Stimulated activated CD8-positive, alpha-beta memory T cell treated with anti-CD3 and anti-CD28 coated beads, Interleukin-15, amount 100 ng/mL, for 1 hour (primary cell): ENCODE results near the gene OLFML2B.

Source experiments
- DNase-seq: peaks from one replicate; pipeline ENCODE4 v3.0.0-alpha.2; 2020; ENCODE audit warnings: low read depth

The OLFML2B gene

GRCh38 chr1:161978011-161978790, 45.5 kb downstream of the OLFML2B start:
- no peak for DNase-seq

DNA sequence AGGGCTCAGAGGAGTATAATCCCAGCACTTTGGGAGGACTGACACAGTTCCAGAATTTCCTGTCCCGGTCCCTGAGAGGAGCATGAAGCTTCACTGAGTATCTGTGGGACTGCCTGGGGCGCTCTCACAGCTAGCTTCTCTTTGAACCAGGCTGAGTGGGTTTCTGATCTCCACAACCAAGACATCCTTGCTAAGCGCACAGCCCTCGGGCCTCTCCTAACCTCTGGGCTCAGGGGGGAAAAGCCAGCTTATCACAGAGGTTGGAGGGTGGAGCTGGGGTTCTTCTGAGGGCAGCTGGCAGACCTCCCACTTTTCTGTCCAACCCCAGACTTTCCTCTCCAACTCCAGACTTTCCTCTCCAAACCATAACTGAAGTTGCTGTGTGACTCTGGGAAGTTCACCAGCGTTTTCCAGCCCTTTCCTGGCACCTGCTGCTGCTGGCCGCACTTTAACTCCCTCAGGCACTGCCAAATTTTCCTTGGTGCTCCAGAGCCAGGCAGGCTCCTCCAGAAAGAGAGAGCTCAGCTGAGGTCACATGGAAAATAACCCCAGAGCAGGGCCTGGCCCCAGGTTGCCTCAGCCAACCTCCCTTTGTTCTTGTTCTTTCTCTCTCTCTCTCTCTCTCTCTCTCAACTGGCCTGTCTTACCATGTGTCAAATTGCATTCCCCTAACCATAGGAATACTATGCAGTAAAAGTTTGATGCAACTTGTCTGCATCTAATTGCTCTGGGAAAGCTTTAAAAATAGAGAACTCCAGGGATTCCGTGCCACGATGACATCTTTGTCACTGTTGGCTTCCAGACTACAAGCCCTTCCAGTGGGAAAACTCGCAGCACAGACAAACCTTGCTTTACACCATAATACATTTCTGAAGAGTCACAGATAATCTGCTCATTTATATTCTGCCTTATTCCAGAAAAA, 49.5 kb downstream of the OLFML2B start:
- DNase-seq, result no peak

DNA sequence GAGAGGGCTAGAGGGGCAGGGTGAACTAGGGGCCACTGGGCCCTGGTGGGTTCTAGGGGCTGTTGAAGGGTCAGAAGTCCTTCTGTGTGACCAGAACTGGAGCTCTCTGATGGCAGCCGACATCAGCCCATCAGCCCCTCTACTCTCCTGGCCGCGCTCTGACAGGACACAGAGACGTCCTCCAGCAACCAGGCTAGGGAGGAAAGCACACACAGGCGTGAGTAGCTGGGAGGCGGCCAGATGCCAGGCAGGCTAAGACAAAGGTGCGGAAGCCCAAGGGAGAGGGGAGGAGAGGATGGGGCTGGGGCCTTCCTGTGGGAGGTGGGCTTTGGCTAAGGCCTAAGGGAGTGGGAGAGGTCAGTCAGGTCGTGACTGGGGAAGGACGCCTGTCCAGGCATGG, 50.8 kb downstream of the OLFML2B start:
- DNase-seq, result no peak

- DNase-seq, result no peak
Observed at GRCh38 chr1:161970633-161971032, 53.0 kb downstream of the OLFML2B start.

DNA sequence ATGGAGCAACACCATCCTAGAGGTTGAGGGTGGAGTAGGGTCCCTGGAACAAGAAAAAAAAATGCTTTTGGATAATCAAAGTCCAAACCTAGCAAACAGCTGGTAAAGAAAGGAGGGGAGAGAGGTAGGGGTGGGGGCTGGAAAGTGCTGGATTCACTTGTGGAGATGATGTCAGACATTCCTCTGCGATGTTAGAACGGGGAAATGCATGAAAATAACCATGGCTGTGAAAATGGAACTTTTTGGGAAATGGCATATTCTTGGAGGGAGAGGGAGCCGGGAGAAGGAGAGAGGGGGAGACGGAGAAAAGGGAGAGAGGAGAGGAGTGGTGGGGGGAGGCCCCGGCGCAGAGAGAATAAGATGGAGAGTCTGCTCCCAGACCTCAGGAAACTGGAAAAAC, 53.6 kb downstream of the OLFML2B start:
- no peak for DNase-seq

- no peak for DNase-seq
Observed at GRCh38 chr1:161966067-161966466, 57.6 kb downstream of the OLFML2B start.

DNA sequence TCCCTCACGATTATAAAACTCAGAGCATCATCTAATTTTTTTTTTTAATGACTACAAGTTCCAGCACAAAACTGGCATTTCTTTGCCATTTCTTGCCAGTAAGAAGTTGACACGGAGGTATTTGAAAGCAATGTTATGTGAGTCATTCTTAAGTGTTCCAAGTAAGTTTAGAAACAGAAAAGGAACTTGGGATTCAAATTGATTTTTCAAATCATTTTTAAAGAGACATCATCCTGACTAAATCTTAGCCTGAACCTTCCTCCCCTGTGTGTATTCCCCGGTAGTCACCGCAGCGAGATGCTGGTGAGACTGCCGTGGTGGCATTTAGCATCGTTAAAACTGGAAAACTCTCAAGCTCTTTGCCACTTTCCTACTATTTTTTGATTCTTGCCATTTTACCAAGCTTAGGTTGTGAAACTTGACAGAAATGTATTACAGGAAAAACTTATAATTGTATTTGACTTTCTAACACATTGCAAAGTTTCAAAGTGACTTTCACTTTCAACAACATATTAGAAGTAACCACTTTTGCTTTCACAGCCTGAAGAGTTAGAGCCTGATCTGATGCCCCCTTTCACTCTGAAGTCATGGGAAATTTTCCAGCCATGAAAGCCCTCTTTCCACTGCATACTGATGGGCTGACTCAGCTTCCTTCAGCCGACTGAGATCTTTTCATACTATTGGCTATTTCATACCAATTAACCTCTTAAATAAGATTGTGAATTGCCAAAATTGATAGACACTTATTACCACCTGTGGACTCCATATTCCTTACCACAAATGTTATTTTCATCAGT, 61.4 kb downstream of the OLFML2B start:
- DNase-seq, result no peak

DNA sequence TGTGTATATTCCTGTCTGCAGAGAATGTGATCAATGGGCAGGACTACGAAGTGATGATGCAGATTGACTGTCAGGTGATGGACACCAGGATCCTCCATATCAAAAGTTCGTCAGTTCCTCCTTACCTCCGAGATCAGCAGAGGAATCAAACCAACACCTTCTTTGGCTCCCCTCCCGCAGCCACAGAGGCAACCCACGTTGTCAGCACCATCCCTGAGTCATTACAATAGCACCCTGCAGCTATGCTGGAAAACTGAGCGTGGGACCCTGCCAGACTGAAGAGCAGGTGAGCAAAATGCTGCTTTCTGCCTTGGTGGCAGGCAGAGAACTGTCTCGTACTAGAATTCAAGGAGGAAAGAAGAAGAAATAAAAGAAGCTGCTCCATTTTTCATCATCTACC, 65.2 kb downstream of the OLFML2B start:
- no peak for DNase-seq

- no peak for DNase-seq
Observed at GRCh38 chr1:161956930-161957329, 66.7 kb downstream of the OLFML2B start.

GRCh38 chr1:161956097-161956496, 67.6 kb downstream of the OLFML2B start:
- no peak for DNase-seq

DNA sequence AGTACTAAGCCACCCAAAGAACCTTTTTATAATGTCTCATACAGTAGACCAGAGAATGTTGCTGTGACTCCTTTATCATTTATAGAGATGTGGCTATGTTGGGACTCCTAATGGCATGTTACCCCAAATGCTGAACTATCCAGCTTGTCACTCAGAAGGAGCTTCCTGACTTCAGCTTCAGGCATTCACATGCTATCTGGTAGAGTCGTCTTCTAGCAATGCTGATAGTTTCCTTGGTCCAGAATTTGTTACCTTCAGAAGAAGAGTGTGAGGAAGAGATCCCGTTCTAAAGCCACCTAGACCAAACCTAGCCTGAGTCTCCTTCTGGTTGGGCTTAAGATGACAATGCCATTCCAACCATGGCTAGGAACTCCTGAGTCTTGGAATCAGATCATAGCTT, 68.1 kb downstream of the OLFML2B start:
- DNase-seq, result no peak

- DNase-seq, result no peak
Observed at GRCh38 chr1:161954466-161954865, 69.2 kb downstream of the OLFML2B start.

DNA sequence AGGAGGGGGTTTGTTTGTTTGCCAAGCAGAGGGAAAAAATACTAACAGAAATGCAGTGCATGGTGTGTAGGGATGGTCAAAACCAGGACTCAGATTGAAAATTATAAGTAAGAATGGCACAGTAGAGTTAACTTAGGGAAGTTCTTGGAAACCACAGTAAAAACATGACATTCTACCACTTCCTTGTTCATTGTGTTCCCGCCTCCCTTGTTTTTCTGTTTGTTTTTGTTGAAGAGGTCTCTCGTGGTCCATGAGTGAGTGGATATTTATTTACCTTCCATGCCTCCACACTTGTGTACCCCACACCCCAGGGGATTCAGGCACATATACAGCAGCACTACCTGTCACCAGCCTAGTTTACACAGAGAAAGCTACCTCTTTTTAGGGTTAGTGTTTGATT, 69.6 kb downstream of the OLFML2B start:
- no peak for DNase-seq

DNA sequence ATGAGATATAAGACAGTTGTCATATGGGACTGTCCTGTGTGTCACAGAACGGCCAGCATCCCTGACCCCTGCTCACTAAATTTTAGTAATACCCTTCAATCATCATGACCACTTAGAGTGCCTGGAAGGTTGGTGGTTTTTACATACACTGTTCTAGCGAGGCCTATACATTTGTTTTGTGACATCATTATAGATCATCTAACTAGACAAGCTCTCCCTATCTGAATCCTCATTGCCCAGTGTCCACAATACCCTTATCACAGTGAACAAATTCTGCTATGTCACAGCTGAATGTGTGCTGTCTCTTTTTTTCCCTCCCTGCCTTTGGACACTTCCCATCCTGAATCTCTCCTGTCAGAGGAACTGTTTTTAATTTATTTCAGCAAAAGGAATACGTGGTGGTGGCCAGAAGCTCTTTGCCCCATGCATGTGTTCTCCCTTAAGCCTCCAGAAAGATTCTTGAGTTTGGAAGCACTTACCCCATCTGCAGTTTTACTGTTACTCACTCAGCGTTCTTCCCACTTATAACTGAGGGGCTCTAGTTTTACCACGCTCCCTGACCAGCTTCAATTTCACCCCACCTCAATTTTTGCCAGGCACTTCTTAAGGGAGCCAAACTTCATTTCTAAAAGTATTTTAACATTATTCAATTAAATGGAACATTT, 70.3 kb downstream of the OLFML2B start:
- no peak for DNase-seq

DNA sequence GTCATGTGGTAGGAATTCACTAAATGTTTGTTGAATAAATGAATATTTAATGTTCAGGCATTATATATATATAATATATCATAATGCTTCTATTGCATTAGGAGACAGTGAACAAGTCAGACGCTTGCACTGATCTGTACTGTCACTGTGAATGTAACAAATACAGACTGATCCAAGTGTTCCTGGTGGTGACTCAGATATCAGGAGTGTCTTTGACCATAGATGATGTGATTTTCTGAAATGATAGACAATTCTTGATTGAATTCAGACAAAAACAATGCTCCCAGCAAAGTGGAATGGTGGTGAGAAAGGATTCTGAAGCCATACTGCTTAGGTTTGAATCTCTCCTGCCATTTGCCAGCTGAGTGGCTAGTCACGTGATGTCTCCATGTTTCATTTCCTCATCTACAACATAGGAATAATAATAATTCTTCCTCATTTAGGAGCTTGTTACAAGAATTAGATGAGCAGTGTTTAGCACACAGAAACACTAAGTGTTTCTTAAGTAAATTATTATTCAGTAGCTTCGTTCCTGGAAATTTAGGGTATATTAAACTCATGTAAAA, 71.0 kb downstream of the OLFML2B start:
- no peak for DNase-seq

DNA sequence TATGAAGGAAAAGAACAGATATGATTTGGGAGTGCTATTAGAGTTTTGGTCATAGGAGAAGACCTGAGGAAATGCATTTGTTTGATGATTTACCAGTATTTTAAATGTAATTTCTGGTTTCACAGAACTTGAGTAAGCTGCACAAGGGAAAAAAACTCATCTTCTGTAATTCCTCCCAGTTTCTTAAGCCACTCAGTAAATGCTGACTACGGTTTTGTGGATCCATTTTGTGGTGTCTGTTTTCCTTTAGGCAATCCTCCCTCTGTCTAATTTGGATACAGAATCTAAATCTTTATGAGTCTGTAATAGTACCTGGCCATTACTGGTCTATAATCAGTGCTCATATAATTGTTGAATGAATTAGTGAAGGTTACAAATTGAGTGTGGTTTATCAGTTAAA, 72.0 kb downstream of the OLFML2B start:
- DNase-seq, result no peak

DNA sequence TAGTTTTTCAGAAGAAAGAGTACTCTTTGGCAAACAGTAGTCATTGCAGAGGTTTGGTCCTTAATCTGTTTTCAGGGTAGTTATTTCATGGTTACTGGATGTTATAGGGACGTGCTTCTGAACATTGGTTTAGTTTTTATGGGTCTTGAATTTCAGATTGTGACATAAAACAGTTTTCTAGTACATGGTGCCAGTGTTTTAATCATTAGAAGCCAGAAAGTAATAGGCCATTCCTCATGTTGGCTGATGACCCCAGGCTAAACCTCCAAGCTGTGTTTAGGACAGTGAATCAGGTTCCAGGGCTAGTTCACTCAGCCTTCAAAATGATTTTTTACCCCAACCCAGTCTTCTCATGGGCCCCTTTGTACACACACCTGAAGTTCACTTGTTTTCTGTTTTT, 73.3 kb downstream of the OLFML2B start:
- no peak for DNase-seq

DNA sequence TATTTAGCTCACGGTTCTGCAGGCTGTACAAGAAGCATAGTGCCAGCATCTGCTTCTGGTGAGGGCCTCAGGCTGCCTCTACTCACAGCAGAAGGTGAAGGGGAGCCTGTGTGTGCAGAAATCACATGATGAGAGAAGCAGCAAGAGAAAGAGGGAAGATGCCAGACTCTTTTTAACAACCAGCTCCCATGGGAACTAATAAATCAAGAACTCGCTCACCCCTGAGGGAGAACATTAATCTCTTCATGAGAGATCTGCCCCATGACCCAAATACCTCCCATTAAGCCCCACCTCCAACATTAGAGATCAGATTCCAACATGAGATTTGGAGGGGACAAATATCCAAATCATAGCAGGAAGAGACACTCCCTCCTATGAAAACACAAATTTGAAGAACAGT, 74.1 kb downstream of the OLFML2B start:
- no peak for DNase-seq

DNA sequence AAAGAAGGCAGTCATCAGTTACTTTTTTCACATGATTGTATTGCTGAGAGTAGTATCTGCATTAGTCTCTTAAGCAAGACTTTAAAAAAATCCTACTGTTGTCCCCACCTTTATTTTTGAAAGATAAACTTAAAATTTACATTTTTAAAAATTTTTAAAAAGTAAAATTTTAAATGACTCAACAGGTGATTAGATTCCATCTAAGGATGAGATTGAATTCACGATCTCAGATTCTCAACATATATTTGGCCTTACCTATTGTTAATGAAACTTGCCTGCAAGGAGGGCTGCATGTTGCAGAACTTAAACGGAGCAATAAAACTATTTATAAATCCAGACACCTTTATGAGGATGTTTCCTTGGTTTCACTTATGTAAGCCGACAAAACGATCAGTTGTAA, 75.2 kb downstream of the OLFML2B start:
- no peak for DNase-seq

- no peak for DNase-seq
Observed at GRCh38 chr1:161946071-161946987, 77.3 kb downstream of the OLFML2B start.
